Measurements from ENCODE around the gene NR1D1.

DNA sequence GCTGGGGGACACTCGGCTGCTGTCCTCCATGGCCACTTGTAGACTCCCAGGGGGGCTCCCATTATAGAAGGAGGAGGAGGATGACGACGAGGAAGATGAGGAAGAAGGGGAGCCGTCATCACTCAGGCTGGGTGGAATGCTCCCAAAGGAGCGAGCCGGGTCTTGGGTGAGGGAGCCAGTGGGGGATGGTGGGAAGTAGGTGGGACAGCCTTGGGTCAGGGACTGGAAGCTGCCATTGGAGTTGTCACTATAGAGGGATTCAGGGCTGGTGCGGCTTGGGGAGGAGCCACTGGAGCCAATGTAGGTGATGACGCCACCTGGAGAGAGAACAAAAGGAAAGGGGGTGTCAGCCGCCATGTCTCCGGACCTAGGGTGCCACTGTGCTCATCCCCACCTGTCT lies 3.3 kb downstream of the NR1D1 start:
- TF ChIP-seq, protein P1, sequence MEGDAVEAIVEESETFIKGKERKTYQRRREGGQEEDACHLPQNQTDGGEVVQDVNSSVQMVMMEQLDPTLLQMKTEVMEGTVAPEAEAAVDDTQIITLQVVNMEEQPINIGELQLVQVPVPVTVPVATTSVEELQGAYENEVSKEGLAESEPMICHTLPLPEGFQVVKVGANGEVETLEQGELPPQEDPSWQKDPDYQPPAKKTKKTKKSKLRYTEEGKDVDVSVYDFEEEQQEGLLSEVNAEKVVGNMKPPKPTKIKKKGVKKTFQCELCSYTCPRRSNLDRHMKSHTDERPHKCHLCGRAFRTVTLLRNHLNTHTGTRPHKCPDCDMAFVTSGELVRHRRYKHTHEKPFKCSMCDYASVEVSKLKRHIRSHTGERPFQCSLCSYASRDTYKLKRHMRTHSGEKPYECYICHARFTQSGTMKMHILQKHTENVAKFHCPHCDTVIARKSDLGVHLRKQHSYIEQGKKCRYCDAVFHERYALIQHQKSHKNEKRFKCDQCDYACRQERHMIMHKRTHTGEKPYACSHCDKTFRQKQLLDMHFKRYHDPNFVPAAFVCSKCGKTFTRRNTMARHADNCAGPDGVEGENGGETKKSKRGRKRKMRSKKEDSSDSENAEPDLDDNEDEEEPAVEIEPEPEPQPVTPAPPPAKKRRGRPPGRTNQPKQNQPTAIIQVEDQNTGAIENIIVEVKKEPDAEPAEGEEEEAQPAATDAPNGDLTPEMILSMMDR (optimal IDR thresholded peaks at IDR 0.05 in 1 of 3, IDR thresholded peaks at IDR 0.05 in 1 of 3, conservative IDR thresholded peaks at IDR 0.05 in 1 of 3; ENCODE audit: extremely low read depth in 1 of 3, insufficient read depth in 2 of 3, low read length in 3 of 3): no peak
- TF ChIP-seq EZH2 (IDR thresholded peaks at IDR 0.05; ENCODE audit: low read length): no peak
